IPS-15b (cell line): ENCODE measurements around the gene MRPL16.
"Not testable (repeated sequence)": the region's sequence is repeated elsewhere in the genome, so short reads cannot be mapped to it uniquely, and the experiment has no call there.

Experiments
- H3K27me3 ChIP-seq: one replicate; pipeline ENCODE4 v1.6.1; 2013; ENCODE audit warnings: low read length; ENCODE audit not compliant: control insufficient read depth, insufficient read depth
- H3K36me3 ChIP-seq: one replicate; pipeline ENCODE4 v1.6.1; 2013; ENCODE audit warnings: low read length; ENCODE audit not compliant: control insufficient read depth, insufficient read depth
- H3K4me1 ChIP-seq: one replicate; pipeline ENCODE4 v1.6.1; 2013; ENCODE audit warnings: mild to moderate bottlenecking, low read length; ENCODE audit not compliant: control insufficient read depth, insufficient read depth
- H3K4me3 ChIP-seq: one replicate; pipeline ENCODE4 v1.5.1; 2013; ENCODE audit warnings: low read depth, low read length
- H3K9ac ChIP-seq: one replicate; pipeline ENCODE4 v1.6.1; 2013; ENCODE audit warnings: low read depth, mild to moderate bottlenecking, low read length
- H3K9me3 ChIP-seq: one replicate; pipeline ENCODE4 v1.6.1; 2013; ENCODE audit warnings: mild to moderate bottlenecking, low read length; ENCODE audit not compliant: control insufficient read depth, insufficient read depth

The MRPL16 gene

GRCh38 chr11:59785818-59786217 is 24.8 kb downstream of the MRPL16 start:
- H3K9ac ChIP-seq = no peak overlapping the region
- H3K4me3 ChIP-seq = no peak overlapping the region
- no peaks in the 10 kb centered on the region for H3K27me3 ChIP-seq
- no peaks in the 10 kb centered on the region for H3K4me1 ChIP-seq
- H3K9me3 ChIP-seq = no peaks in the 10 kb centered on the region
- H3K36me3 ChIP-seq = peaks cover 15% of the 10 kb centered on the region

DNA sequence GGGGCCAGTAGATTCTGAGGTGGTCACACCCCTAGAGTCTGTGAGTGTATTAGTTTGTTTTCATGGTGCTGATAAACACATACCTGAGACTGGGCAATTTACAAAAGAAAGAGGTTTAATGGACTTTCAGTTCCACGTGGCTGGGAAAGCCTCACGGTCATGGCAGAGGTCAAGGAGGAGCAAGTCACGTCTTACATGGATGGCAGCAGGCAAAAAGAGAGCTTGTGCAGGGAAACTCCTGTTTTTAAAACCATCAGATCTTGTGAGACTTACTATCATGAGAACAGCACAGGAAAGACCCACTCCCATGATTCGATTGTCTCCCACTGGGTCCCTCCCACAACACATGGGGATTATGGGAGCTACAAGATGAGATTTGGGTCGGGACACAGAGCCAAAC is 26.1 kb downstream of the MRPL16 start:
- H3K27me3 ChIP-seq, H3K36me3 ChIP-seq, H3K9ac ChIP-seq, H3K4me3 ChIP-seq, H3K9me3 ChIP-seq, H3K4me1 ChIP-seq: not testable (repeated sequence)

- Histone ChIP-seq H3K36me3 (peaks cover 9% of the 10 kb centered on the region), H3K4me3 (no peak overlapping the region), H3K27me3 (no peaks in the 10 kb centered on the region), H3K9ac (no peak overlapping the region), H3K9me3 (no peaks in the 10 kb centered on the region), H3K4me1 (no peaks in the 10 kb centered on the region)
Observed at GRCh38 chr11:59783632-59784090, 26.9 kb downstream of the MRPL16 start.

DNA sequence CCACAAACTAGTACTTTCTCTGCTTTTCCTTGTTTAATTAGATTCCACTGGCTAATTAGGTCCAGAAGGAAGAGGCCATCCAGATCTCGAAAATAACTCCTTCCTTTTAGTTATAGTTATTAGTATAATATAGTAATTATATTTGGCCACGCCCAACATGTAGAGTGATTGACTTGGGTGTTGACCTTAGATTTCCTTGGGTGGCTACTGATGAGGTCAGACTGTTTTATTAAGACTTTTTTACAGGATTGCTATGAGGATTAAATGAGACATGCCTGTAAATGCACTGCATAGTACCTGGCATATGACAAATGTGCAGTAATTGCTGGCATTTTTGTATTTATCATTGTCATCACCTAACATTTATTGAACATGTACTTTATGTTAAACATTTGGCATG is 28.5 kb downstream of the MRPL16 start:
- Histone ChIP-seq H3K9me3 (no peaks in the 10 kb centered on the region), H3K9ac (no peak overlapping the region), H3K4me3 (no peak overlapping the region), H3K4me1 (no peaks in the 10 kb centered on the region), H3K27me3 (no peaks in the 10 kb centered on the region), H3K36me3 (peaks cover 6% of the 10 kb centered on the region)

GRCh38 chr11:59779487-59779886 is 31.1 kb downstream of the MRPL16 start:
- Histone ChIP-seq H3K9me3 (no peaks in the 10 kb centered on the region), H3K36me3 (peaks cover 6% of the 10 kb centered on the region), H3K4me3 (no peak overlapping the region), H3K9ac (no peak overlapping the region), H3K27me3 (no peaks in the 10 kb centered on the region), H3K4me1 (no peaks in the 10 kb centered on the region)

DNA sequence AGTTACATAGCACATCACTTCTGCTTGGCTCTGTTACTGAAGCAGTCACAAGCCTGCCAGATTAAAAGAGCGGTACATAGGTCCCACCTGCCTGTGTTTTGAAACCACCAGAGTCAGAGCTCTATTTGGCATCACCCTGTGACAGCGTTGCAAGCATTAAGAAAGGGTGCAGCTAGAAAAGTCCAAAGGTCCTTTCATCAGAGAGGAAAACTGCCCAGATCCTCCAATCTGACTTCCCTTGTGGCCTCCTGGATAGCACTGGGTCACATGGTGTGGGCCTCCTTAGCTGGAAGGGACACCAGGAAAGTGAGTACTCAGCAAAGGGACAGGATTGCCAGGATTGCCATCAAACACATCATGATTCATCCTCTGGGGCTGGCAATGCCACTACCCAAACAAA is 32.5 kb downstream of the MRPL16 start:
- Histone ChIP-seq H3K9me3 (no peaks in the 10 kb centered on the region), H3K27me3 (no peaks in the 10 kb centered on the region), H3K4me3 (no peak overlapping the region), H3K36me3 (peaks cover 6% of the 10 kb centered on the region), H3K9ac (no peak overlapping the region), H3K4me1 (no peaks in the 10 kb centered on the region)

GRCh38 chr11:59777104-59777503 is 33.5 kb downstream of the MRPL16 start:
- no peaks in the 10 kb centered on the region for H3K4me1 ChIP-seq
- H3K36me3 ChIP-seq = peaks cover 6% of the 10 kb centered on the region
- no peaks in the 10 kb centered on the region for H3K9me3 ChIP-seq
- no peaks in the 10 kb centered on the region for H3K27me3 ChIP-seq
- no peak overlapping the region for H3K4me3 ChIP-seq
- H3K9ac ChIP-seq = no peak overlapping the region

- no peaks in the 10 kb centered on the region for H3K27me3 ChIP-seq
- no peak overlapping the region for H3K9ac ChIP-seq
- peaks cover 6% of the 10 kb centered on the region for H3K36me3 ChIP-seq
- no peak overlapping the region for H3K4me3 ChIP-seq
- no peaks in the 10 kb centered on the region for H3K4me1 ChIP-seq
- no peaks in the 10 kb centered on the region for H3K9me3 ChIP-seq
Observed at GRCh38 chr11:59776210-59777066, 34.1 kb downstream of the MRPL16 start.

- Histone ChIP-seq H3K27me3 (no peaks in the 10 kb centered on the region), H3K9ac (no peak overlapping the region), H3K36me3 (peaks cover 6% of the 10 kb centered on the region), H3K4me1 (no peaks in the 10 kb centered on the region), H3K9me3 (no peaks in the 10 kb centered on the region), H3K4me3 (no peak overlapping the region)
Observed at GRCh38 chr11:59773083-59773440, 37.5 kb downstream of the MRPL16 start.

GRCh38 chr11:59771605-59772004 is 39.0 kb downstream of the MRPL16 start:
- Histone ChIP-seq H3K4me1 (no peaks in the 10 kb centered on the region), H3K27me3 (no peaks in the 10 kb centered on the region), H3K36me3 (peaks cover 6% of the 10 kb centered on the region), H3K9ac (no peak overlapping the region), H3K9me3 (no peaks in the 10 kb centered on the region), H3K4me3 (no peak overlapping the region)

DNA sequence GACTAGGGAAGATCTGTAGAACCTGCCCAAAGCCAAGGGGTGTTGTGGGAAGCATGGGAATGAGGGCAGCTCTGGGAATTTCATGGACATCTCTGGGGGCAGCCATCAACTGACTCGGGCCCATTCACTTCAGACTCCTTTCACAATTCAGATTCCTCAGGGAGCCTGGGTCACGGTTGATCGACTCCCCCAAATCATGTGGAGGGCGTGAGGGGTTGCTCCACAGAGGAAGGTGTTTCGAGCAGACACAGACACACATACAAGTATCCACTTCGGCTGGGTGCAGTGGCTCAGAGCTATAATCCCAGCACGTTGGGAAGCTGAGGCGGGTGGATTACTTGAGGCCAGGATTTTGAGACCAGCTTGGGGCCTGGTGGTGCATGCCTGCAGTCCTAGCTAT is 39.7 kb downstream of the MRPL16 start:
- Histone ChIP-seq H3K27me3 (no peaks in the 10 kb centered on the region), H3K4me1 (no peaks in the 10 kb centered on the region), H3K9me3 (no peaks in the 10 kb centered on the region)

GRCh38 chr11:59770319-59770718 is 40.3 kb downstream of the MRPL16 start:
- Histone ChIP-seq H3K9ac (no peak overlapping the region), H3K27me3 (no peaks in the 10 kb centered on the region), H3K36me3 (peaks cover 5% of the 10 kb centered on the region), H3K9me3 (no peaks in the 10 kb centered on the region), H3K4me1 (no peaks in the 10 kb centered on the region), H3K4me3 (no peak overlapping the region)

More for the DNA sequence above, 39.7 kb downstream of the MRPL16 start:
- H3K4me3 ChIP-seq = no peak overlapping the region
- peaks cover 6% of the 10 kb centered on the region for H3K36me3 ChIP-seq
- H3K9ac ChIP-seq = no peak overlapping the region
